Skeletal muscle tissue (tissue), 4 donors: Measurements from ENCODE around the gene CD37. TPM values are rescaled to one million over a fixed set of nuclear protein-coding genes. Genes with fewer than 3 reads are reported as not detected.
A peak's percentile ranks its signal among the peaks of the same experiment; 100 is the strongest.
"Not testable (repeated sequence)": the region's sequence is repeated elsewhere in the genome, so short reads cannot be mapped to it uniquely, and the experiment has no call there.

Source experiments
- H3K27ac ChIP-seq: one replicate; pipeline ENCODE4 v1.7.0; 2013; ENCODE audit warnings: mild to moderate bottlenecking, low read depth, low read length, inconsistent platforms
- H3K27me3 ChIP-seq, 3 donors: one replicate each; pipeline ENCODE4 v1.7.0; 2013; ENCODE audit warnings: low read length in 3 of 3; ENCODE audit not compliant: control insufficient read depth in 3 of 3, insufficient read depth in 3 of 3
- H3K36me3 ChIP-seq, 3 donors: one replicate each; pipeline ENCODE4 v1.7.0; 2013; ENCODE audit warnings: low read length in 3 of 3; ENCODE audit not compliant: control insufficient read depth in 3 of 3, insufficient read depth in 3 of 3
- H3K4me1 ChIP-seq, 3 donors: one replicate each; pipeline ENCODE4 v1.7.0; 2013; ENCODE audit warnings: low read length in 3 of 3, mild to moderate bottlenecking in 3 of 3; ENCODE audit not compliant: control insufficient read depth in 3 of 3, insufficient read depth in 3 of 3
- H3K4me3 ChIP-seq, 3 donors: one replicate each; pipeline ENCODE4 v1.7.0; 2013; ENCODE audit warnings: low read length in 3 of 3
- H3K9ac ChIP-seq, 3 donors: one replicate each; pipeline ENCODE4 v1.7.0; 2013; ENCODE audit warnings: low read length in 3 of 3, mild to moderate bottlenecking in 3 of 3, moderate library complexity in 2 of 3, low read depth in 1 of 3
- H3K9me3 ChIP-seq, 3 donors: one replicate each; pipeline ENCODE4 v1.7.0; 2013; ENCODE audit warnings: low read length in 3 of 3; ENCODE audit not compliant: control insufficient read depth in 3 of 3
- total RNA-seq: library from RNA; depleted of rRNA; stranded (reverse); fragments of >200 nt; gene quantifications from one replicate; pipeline ENCODE4 v1.2.3, GENCODE V29; 2014
- donor health status: Osteomylitis.

CD37 gene
- total RNA-seq, result 7.8 TPM

- Histone ChIP-seq H3K9ac (no peak within 1 kb of the TSS), H3K4me1 (peaks cover 12 to 13% (median 13%) of the 10 kb centered on the region in 3 donors), H3K27me3 (peaks cover 0 to 16% (median 11%) of the 10 kb centered on the region in 3 donors), H3K27ac (no peak within 1 kb of the TSS), H3K9me3 (no peaks in the 10 kb centered on the region), H3K4me3 (peak within 1 kb of the TSS in 2 of 3 donors; percentile 20 to 22), H3K36me3 (no peaks in the 10 kb centered on the region)
Measured at GRCh38 chr19:49335071-49335783, at the start of gene CD37. Gene CD37, plus strand, starts transcription at chr19:49335406. Its CDS starts 135 bp downstream, at chr19:49335541.

DNA sequence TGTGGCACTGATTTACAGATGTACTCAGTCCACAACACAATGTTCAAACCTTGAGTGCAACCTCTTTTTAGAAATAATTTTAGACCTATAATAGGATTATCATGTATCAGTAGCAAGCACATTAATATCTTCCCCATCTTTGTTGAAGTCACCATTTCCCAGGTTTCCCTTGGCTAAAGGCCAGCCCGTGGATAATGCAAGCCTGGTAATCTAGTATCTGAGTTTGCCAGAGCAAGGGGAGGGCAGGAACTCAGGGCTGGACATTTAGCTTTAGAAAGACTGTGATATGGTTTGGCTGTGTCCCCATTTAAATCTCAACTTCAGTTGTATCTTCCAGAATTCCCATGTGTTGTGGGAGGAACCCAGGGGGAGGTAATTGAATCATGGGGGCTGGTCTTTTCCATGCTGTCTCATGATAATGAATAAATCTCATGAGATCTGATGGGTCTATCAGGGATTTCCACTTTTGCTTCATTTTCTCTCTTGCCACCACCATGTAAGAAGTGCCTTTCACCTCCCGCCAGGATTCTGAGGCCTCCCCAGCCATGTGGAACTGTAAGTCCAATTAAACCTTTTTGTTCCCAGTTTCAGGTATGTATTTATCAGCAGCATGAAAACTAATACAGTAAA lies 48.0 kb upstream of the CD37 start:
- Histone ChIP-seq H3K9ac (no peak overlapping the region), H3K4me3 (no peak overlapping the region)

GRCh38 chr19:49288205-49288604 lies 47.0 kb upstream of the CD37 start:
- H3K36me3 ChIP-seq, H3K4me3 ChIP-seq, H3K9ac ChIP-seq, H3K27me3 ChIP-seq, H3K9me3 ChIP-seq, H3K4me1 ChIP-seq, H3K27ac ChIP-seq: not testable (repeated sequence)

More for the DNA sequence above, 48.0 kb upstream of the CD37 start:
- Histone ChIP-seq H3K27ac (no peak overlapping the region), H3K36me3 (peaks cover 0 to 2% (median 0%) of the 10 kb centered on the region in 3 donors), H3K27me3 (peaks cover 0 to 3% (median 0%) of the 10 kb centered on the region in 3 donors), H3K9me3 (no peaks in the 10 kb centered on the region), H3K4me1 (no peaks in the 10 kb centered on the region)

GRCh38 chr19:49289286-49289685 lies 45.9 kb upstream of the CD37 start:
- not testable (repeated sequence) for H3K4me1 ChIP-seq, H3K9ac ChIP-seq, H3K27ac ChIP-seq, H3K27me3 ChIP-seq, H3K36me3 ChIP-seq, H3K4me3 ChIP-seq, H3K9me3 ChIP-seq

- Histone ChIP-seq H3K9me3 (no peaks in the 10 kb centered on the region), H3K4me1 (no peaks in the 10 kb centered on the region), H3K27me3 (peaks cover 0 to 4% (median 0%) of the 10 kb centered on the region in 3 donors), H3K4me3 (no peak overlapping the region), H3K27ac (no peak overlapping the region), H3K36me3 (peaks cover 0 to 2% (median 0%) of the 10 kb centered on the region in 3 donors), H3K9ac (no peak overlapping the region)
Measured at GRCh38 chr19:49290517-49290916, 44.7 kb upstream of the CD37 start.

DNA sequence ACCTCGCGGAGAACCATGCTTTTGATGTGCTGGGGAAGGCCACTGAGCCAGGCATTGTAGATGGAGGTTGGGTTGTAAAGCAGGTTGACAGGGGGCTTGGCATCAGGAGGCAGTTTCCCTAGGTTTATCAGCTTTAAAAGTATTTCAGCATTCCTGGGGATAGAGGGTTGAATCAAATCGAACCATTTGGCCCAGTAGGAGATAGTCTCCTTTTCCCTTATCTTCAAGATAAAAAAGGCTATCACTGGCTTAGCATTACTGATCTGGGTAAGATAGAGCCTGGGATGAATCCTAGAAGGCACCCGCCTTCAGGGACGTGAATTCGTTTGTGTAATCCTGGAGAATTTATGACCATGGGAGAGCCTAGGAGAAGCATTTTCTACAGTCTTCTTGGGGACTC lies 40.8 kb upstream of the CD37 start:
- H3K4me3 ChIP-seq, result no peak overlapping the region

DNA sequence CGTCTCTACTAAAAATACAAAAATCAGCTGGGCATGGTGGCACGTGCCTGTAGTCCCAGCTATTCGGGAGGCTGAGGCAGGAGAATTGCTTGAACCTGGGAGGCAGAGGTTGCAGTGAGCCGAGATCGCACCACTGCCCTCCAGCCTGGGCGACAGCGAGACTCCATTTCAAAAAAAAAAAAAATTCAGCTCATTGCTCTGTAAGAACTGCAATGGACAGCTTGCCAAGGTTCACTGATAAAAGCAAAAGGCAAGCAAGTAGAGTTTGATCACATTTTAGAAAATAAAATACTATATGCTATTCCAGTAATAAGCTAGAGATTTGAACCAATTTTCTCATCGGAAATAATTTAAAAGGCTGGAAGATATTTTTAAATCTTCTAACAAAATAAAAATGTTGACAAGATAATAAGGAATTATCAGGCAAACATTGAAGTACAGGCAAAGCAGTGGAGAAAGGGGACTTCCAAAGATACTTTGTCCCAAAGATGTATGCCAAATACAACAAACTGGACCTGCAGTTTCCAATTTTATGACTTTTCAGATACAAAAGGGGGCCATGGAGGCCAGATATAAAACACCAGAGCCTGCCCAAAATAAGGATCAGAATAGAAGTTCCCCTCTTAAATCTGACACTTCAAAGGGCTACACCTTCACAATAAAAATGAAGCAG lies 39.9 kb upstream of the CD37 start:
- no peaks in the 10 kb centered on the region for H3K9me3 ChIP-seq
- no peak overlapping the region for H3K9ac ChIP-seq
- H3K4me3 ChIP-seq, result no peak overlapping the region
- H3K36me3 ChIP-seq, result no peaks in the 10 kb centered on the region
- H3K27me3 ChIP-seq, result peaks cover 0 to 4% (median 0%) of the 10 kb centered on the region in 3 donors
- H3K4me1 ChIP-seq, result no peaks in the 10 kb centered on the region
- H3K27ac ChIP-seq, result no peak overlapping the region

More for the DNA sequence above, 40.8 kb upstream of the CD37 start:
- Histone ChIP-seq H3K9ac (no peak overlapping the region), H3K27ac (no peak overlapping the region), H3K4me1 (no peaks in the 10 kb centered on the region), H3K27me3 (peaks cover 0 to 4% (median 0%) of the 10 kb centered on the region in 3 donors), H3K36me3 (peaks cover 0 to 2% (median 0%) of the 10 kb centered on the region in 3 donors), H3K9me3 (no peaks in the 10 kb centered on the region)

DNA sequence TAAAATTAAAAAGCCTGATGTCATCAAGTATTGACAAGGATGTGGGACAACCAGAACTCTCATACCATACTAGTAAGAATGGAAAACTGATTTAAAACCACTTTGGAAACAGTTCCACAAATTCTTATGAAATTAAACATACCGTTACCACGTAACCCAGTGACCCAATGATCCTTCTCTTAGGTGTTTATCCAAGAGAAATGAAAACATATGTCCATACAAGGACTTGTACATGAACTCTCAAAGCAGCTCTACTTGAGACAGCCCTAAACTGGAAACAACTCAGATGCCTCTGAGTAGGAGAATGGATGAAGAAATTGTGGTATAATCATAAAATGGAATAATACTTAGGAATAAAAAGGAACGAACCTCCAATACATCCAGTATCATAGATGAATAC lies 37.8 kb upstream of the CD37 start:
- H3K9me3 ChIP-seq, result no peaks in the 10 kb centered on the region
- H3K27me3 ChIP-seq, result peaks cover 0 to 11% (median 0%) of the 10 kb centered on the region in 3 donors
- H3K9ac ChIP-seq, result no peak overlapping the region
- H3K36me3 ChIP-seq, result no peaks in the 10 kb centered on the region
- H3K4me1 ChIP-seq, result peaks cover 0 to 3% (median 0%) of the 10 kb centered on the region in 3 donors
- no peak overlapping the region for H3K4me3 ChIP-seq
- H3K27ac ChIP-seq, result no peak overlapping the region

GRCh38 chr19:49298653-49299052 lies 36.6 kb upstream of the CD37 start:
- H3K4me3 ChIP-seq, H3K36me3 ChIP-seq, H3K9me3 ChIP-seq, H3K4me1 ChIP-seq, H3K9ac ChIP-seq, H3K27ac ChIP-seq, H3K27me3 ChIP-seq: not testable (repeated sequence)
